ENCODE results near the gene GAPDH.

GAPDH gene

GRCh38 chr12:6540181-6540877, 6.0 kb downstream of the GAPDH start:
- Histone ChIP-seq H3K27ac (ENCODE audit: low read depth, low read length) (peak overlapping the region; percentile 65), H3K27me3 (ENCODE audit: control insufficient read depth, insufficient read depth, low read length) (no peaks in the 10 kb centered on the region), H3K9ac (ENCODE audit: low read length) (no peak overlapping the region), H3K36me3 (ENCODE audit: control insufficient read depth, insufficient read depth, low read length) (peaks cover 22% of the 10 kb centered on the region), H3K4me1 (ENCODE audit: control insufficient read depth, insufficient read depth, low read length) (peaks cover 14% of the 10 kb centered on the region), H3K4me3 (ENCODE audit: low read length) (peak overlapping the region; percentile 32)

GRCh38 chr12:6541371-6542165, 7.3 kb downstream of the GAPDH start:
- Histone ChIP-seq H3K27me3 (ENCODE audit: control insufficient read depth, insufficient read depth, low read length) (no peaks in the 10 kb centered on the region), H3K9ac (ENCODE audit: low read length) (no peak overlapping the region), H3K4me1 (ENCODE audit: control insufficient read depth, insufficient read depth, low read length) (peaks cover 5% of the 10 kb centered on the region), H3K36me3 (ENCODE audit: control insufficient read depth, insufficient read depth, low read length) (peaks cover 25% of the 10 kb centered on the region), H3K4me3 (ENCODE audit: low read length) (no peak overlapping the region), H3K27ac (ENCODE audit: low read depth, low read length) (no peak overlapping the region)

GRCh38 chr12:6542209-6543009, 8.1 kb downstream of the GAPDH start:
- H3K36me3 ChIP-seq (ENCODE audit: control insufficient read depth, insufficient read depth, low read length), result peaks cover 16% of the 10 kb centered on the region
- H3K27me3 ChIP-seq (ENCODE audit: control insufficient read depth, insufficient read depth, low read length), result no peaks in the 10 kb centered on the region
- H3K4me1 ChIP-seq (ENCODE audit: control insufficient read depth, insufficient read depth, low read length), result peaks cover 5% of the 10 kb centered on the region
- no peak overlapping the region for H3K27ac ChIP-seq (ENCODE audit: low read depth, low read length)
- no peak overlapping the region for H3K9ac ChIP-seq (ENCODE audit: low read length)
- no peak overlapping the region for H3K4me3 ChIP-seq (ENCODE audit: low read length)

- H3K27ac ChIP-seq (ENCODE audit: low read depth, low read length), result no peak overlapping the region
- H3K36me3 ChIP-seq (ENCODE audit: control insufficient read depth, insufficient read depth, low read length), result peaks cover 22% of the 10 kb centered on the region
- H3K9ac ChIP-seq (ENCODE audit: low read length), result no peak overlapping the region
- no peaks in the 10 kb centered on the region for H3K27me3 ChIP-seq (ENCODE audit: control insufficient read depth, insufficient read depth, low read length)
- H3K4me1 ChIP-seq (ENCODE audit: control insufficient read depth, insufficient read depth, low read length), result peaks cover 8% of the 10 kb centered on the region
- H3K4me3 ChIP-seq (ENCODE audit: low read length), result no peak overlapping the region
Measured at GRCh38 chr12:6546016-6546415, 11.7 kb downstream of the GAPDH start.

GRCh38 chr12:6547566-6547965, 13.2 kb downstream of the GAPDH start:
- Histone ChIP-seq H3K27ac (ENCODE audit: low read depth, low read length) (peak overlapping the region; percentile 22), H3K9ac (ENCODE audit: low read length) (no peak overlapping the region), H3K4me1 (ENCODE audit: control insufficient read depth, insufficient read depth, low read length) (peaks cover 23% of the 10 kb centered on the region), H3K4me3 (ENCODE audit: low read length) (no peak overlapping the region), H3K36me3 (ENCODE audit: control insufficient read depth, insufficient read depth, low read length) (peaks cover 22% of the 10 kb centered on the region), H3K27me3 (ENCODE audit: control insufficient read depth, insufficient read depth, low read length) (no peaks in the 10 kb centered on the region)

GRCh38 chr12:6547987-6548386, 13.7 kb downstream of the GAPDH start:
- peak overlapping the region; percentile 22 for H3K27ac ChIP-seq (ENCODE audit: low read depth, low read length)
- H3K9ac ChIP-seq (ENCODE audit: low read length), result no peak overlapping the region
- no peak overlapping the region for H3K4me3 ChIP-seq (ENCODE audit: low read length)
- H3K4me1 ChIP-seq (ENCODE audit: control insufficient read depth, insufficient read depth, low read length), result peaks cover 27% of the 10 kb centered on the region
- peaks cover 22% of the 10 kb centered on the region for H3K36me3 ChIP-seq (ENCODE audit: control insufficient read depth, insufficient read depth, low read length)
- no peaks in the 10 kb centered on the region for H3K27me3 ChIP-seq (ENCODE audit: control insufficient read depth, insufficient read depth, low read length)

- H3K9ac ChIP-seq (ENCODE audit: low read length), result no peak overlapping the region
- peaks cover 32% of the 10 kb centered on the region for H3K4me1 ChIP-seq (ENCODE audit: control insufficient read depth, insufficient read depth, low read length)
- H3K27me3 ChIP-seq (ENCODE audit: control insufficient read depth, insufficient read depth, low read length), result no peaks in the 10 kb centered on the region
- no peak overlapping the region for H3K4me3 ChIP-seq (ENCODE audit: low read length)
- H3K27ac ChIP-seq (ENCODE audit: low read depth, low read length), result peak overlapping the region; percentile 22
- H3K36me3 ChIP-seq (ENCODE audit: control insufficient read depth, insufficient read depth, low read length), result peaks cover 22% of the 10 kb centered on the region
Measured at GRCh38 chr12:6548556-6548955, 14.2 kb downstream of the GAPDH start.

GRCh38 chr12:6548966-6549683, 14.8 kb downstream of the GAPDH start:
- H3K4me1 ChIP-seq (ENCODE audit: control insufficient read depth, insufficient read depth, low read length), result peaks cover 38% of the 10 kb centered on the region
- peak overlapping the region; percentile 22 for H3K27ac ChIP-seq (ENCODE audit: low read depth, low read length)
- H3K9ac ChIP-seq (ENCODE audit: low read length), result no peak overlapping the region
- H3K27me3 ChIP-seq (ENCODE audit: control insufficient read depth, insufficient read depth, low read length), result no peaks in the 10 kb centered on the region
- no peak overlapping the region for H3K4me3 ChIP-seq (ENCODE audit: low read length)
- H3K36me3 ChIP-seq (ENCODE audit: control insufficient read depth, insufficient read depth, low read length), result peaks cover 22% of the 10 kb centered on the region

- Histone ChIP-seq H3K27ac (ENCODE audit: low read depth, low read length) (peak overlapping the region; percentile 87), H3K4me3 (ENCODE audit: low read length) (no peak overlapping the region), H3K27me3 (ENCODE audit: control insufficient read depth, insufficient read depth, low read length) (no peaks in the 10 kb centered on the region), H3K36me3 (ENCODE audit: control insufficient read depth, insufficient read depth, low read length) (peaks cover 22% of the 10 kb centered on the region), H3K9ac (ENCODE audit: low read length) (no peak overlapping the region), H3K4me1 (ENCODE audit: control insufficient read depth, insufficient read depth, low read length) (peaks cover 40% of the 10 kb centered on the region)
Measured at GRCh38 chr12:6549684-6550151, 15.4 kb downstream of the GAPDH start.

GRCh38 chr12:6550294-6551062, 16.2 kb downstream of the GAPDH start:
- no peak overlapping the region for H3K9ac ChIP-seq (ENCODE audit: low read length)
- H3K27me3 ChIP-seq (ENCODE audit: control insufficient read depth, insufficient read depth, low read length), result no peaks in the 10 kb centered on the region
- H3K4me1 ChIP-seq (ENCODE audit: control insufficient read depth, insufficient read depth, low read length), result peaks cover 43% of the 10 kb centered on the region
- peak overlapping the region; percentile 87 for H3K27ac ChIP-seq (ENCODE audit: low read depth, low read length)
- peaks cover 22% of the 10 kb centered on the region for H3K36me3 ChIP-seq (ENCODE audit: control insufficient read depth, insufficient read depth, low read length)
- H3K4me3 ChIP-seq (ENCODE audit: low read length), result no peak overlapping the region

- Histone ChIP-seq H3K36me3 (ENCODE audit: control insufficient read depth, insufficient read depth, low read length) (peaks cover 19% of the 10 kb centered on the region), H3K4me3 (ENCODE audit: low read length) (peak overlapping the region; percentile 17), H3K27me3 (ENCODE audit: control insufficient read depth, insufficient read depth, low read length) (no peaks in the 10 kb centered on the region), H3K4me1 (ENCODE audit: control insufficient read depth, insufficient read depth, low read length) (peaks cover 43% of the 10 kb centered on the region), H3K9ac (ENCODE audit: low read length) (no peak overlapping the region), H3K27ac (ENCODE audit: low read depth, low read length) (peak overlapping the region; percentile 87)
Measured at GRCh38 chr12:6551063-6551461, 16.7 kb downstream of the GAPDH start.
